Inflammatory macrophage (primary cell): ENCODE measurements around the gene EBP.

Experiments used
- DNase-seq, 2 donors: peaks; one replicate each; pipeline ENCODE4 v3.0.0-alpha.2; 2020 to 2022
- total RNA-seq, 18 experiments: gene quantifications; one replicate each; lab custom pipeline; 2026; ENCODE audit warnings: mixed read lengths in 6 of 18, inconsistent platforms in 2 of 18; lab: John Stamatoyannopoulos, UW

EBP gene
- 10.8 to 68.7 (median 25.7) reads per million in 18 experiments for total RNA-seq

GRCh38 chrX:48521353-48522243 lies at the start of gene EBP:
Gene EBP (plus strand): TSS chrX:48521808. CDS start chrX:48523772, 1,964 bp downstream.
- peak; percentile 93 for DNase-seq

GRCh38 chrX:48472225-48472624 lies 49.4 kb upstream of the EBP start:
- no peak for DNase-seq

- DNase-seq: no peak
These were observed 48.5 kb upstream of the EBP start for GRCh38 chrX:48472851-48473703.

GRCh38 chrX:48473704-48473990 lies 48.0 kb upstream of the EBP start:
- DNase-seq: no peak

- DNase-seq: peak in 1 of 2 donors; percentile 6
These were observed 47.5 kb upstream of the EBP start for GRCh38 chrX:48474127-48474526.

GRCh38 chrX:48474581-48474980 lies 47.0 kb upstream of the EBP start:
- DNase-seq: no peak

GRCh38 chrX:48475296-48475695 lies 46.3 kb upstream of the EBP start:
- DNase-seq: no peak

GRCh38 chrX:48475774-48476577 lies 45.6 kb upstream of the EBP start, which contains the start of gene FTSJ1:
Gene FTSJ1 (plus strand): TSS chrX:48476199. CDS start chrX:48478048, 1,849 bp downstream.
- DNase-seq: peak; percentile 91 to 93

- DNase-seq: no peak
These were observed 44.7 kb upstream of the EBP start for GRCh38 chrX:48476919-48477318.

- no peak for DNase-seq
These were observed 43.5 kb upstream of the EBP start for GRCh38 chrX:48477960-48478755.

GRCh38 chrX:48478806-48479205 lies 42.8 kb upstream of the EBP start:
- no peak for DNase-seq

GRCh38 chrX:48480142-48480541 lies 41.5 kb upstream of the EBP start:
- DNase-seq: no peak

GRCh38 chrX:48480583-48480982 lies 41.0 kb upstream of the EBP start:
- no peak for DNase-seq

- no peak for DNase-seq
These were observed 39.1 kb upstream of the EBP start for GRCh38 chrX:48482526-48482925.

- DNase-seq: peak; percentile 50 to 55
These were observed 34.2 kb upstream of the EBP start for GRCh38 chrX:48487362-48487798.

- DNase-seq: no peak
These were observed 33.6 kb upstream of the EBP start for GRCh38 chrX:48488034-48488433.

GRCh38 chrX:48489296-48489695 lies 32.3 kb upstream of the EBP start:
- no peak for DNase-seq

- DNase-seq: no peak
These were observed 31.7 kb upstream of the EBP start for GRCh38 chrX:48489892-48490291.

GRCh38 chrX:48490661-48491060 lies 30.9 kb upstream of the EBP start:
- DNase-seq: no peak

- DNase-seq: no peak
These were observed 29.8 kb upstream of the EBP start for GRCh38 chrX:48491809-48492208.

GRCh38 chrX:48492293-48492910 lies 29.2 kb upstream of the EBP start:
- peak; percentile 60 to 71 for DNase-seq
